Testis (tissue), 3 donors: ENCODE data around the gene GLS. TPM values are rescaled to one million over a fixed set of nuclear protein-coding genes. Genes with fewer than 3 reads are reported as not detected.
"Not testable (repeated sequence)": the region's sequence is repeated elsewhere in the genome, so short reads cannot be mapped to it uniquely, and the experiment has no call there.

ENCODE experiments used
- DNase-seq: peaks from one replicate; pipeline ENCODE4 v3.0.0-alpha.2; 2019
- H3K27ac ChIP-seq, 2 donors: fragments of 200-600 bp; sonication (generic); one replicate each; pipeline ENCODE4 v1.5.1; 2019
- H3K27me3 ChIP-seq: fragments of 200-600 bp; sonication (generic); one replicate; pipeline ENCODE4 v1.5.1; 2019
- H3K36me3 ChIP-seq: fragments of 200-600 bp; sonication (generic); one replicate; pipeline ENCODE4 v1.5.1; 2017; ENCODE audit warnings: low read depth; ENCODE audit errors: missing control alignments
- H3K4me1 ChIP-seq: fragments of 200-600 bp; sonication (generic); one replicate; pipeline ENCODE4 v1.5.1; 2019
- H3K4me3 ChIP-seq, 2 donors: fragments of 200-600 bp; sonication (generic); one replicate each; pipeline ENCODE4 v1.5.1; 2017 to 2019
- H3K9me3 ChIP-seq: fragments of 200-600 bp; sonication (generic); one replicate; pipeline ENCODE4 v1.5.1; 2017
- POLR2A ChIP-seq: fragments of 450-650 bp; IDR thresholded peaks from one replicate; pipeline ENCODE4 v1.6.1; 2017; ENCODE audit warnings: antibody characterized with exemption, mild to moderate bottlenecking, moderate library complexity
- WGBS, 2 donors: methylation state at CpG; one replicate each; pipeline ENCODE4 v1.1.5; 2018; 5-methylcytosine and 5-hydroxymethylcytosine counted together
- intact Hi-C: fragments of 100-400 bp; cut with DNase I; formaldehyde crosslinking; loops from one replicate; pipeline ENCODE4 v1.15.1; 2023; ENCODE audit warnings: low total_unique reads
- polyA plus RNA-seq: library from polyadenylated mRNA; stranded (reverse); fragments of 350-450 nt; fragmentation: Illumina TruSeq; extraction: RNeasy Lipid Tissue Mini Kit (QIAGEN cat#74804); gene quantifications from one replicate; pipeline ENCODE4 v1.2.3, GENCODE V29; 2014; ENCODE audit warnings: low read depth, low replicate concordance; ENCODE audit not compliant: insufficient read depth
- total RNA-seq, 2 donors: library from RNA; depleted of rRNA; stranded (reverse); fragments of >200 nt; gene quantifications; one replicate each; pipeline ENCODE4 v1.2.3, GENCODE V29; 2016
- TF ChIP-seq, protein P1 (sequence below), 3 experiments: fragments of 450-650 bp in 2 of 3; fragments of 200-600 bp in 1 of 3; sonication (generic) in 1 of 3; IDR thresholded peaks; one replicate each; pipeline ENCODE4 v1.5.1; 2016 to 2019; ENCODE audit warnings: antibody characterized with exemption in 3 of 3, mild to moderate bottlenecking in 2 of 3, moderate library complexity in 1 of 3

GLS gene
- total and polyA plus RNA-seq, 3 donors from 2014 or later, result 22.8 to 130 (median 77.7) TPM

- 77 to 81% methylated on average over 5 of the region's 5 CpGs for WGBS, 2 donors
- no peak overlapping the region for H3K27ac ChIP-seq
- no peaks in the 10 kb centered on the region for H3K9me3 ChIP-seq
- DNase-seq, result no peak
- H3K4me1 ChIP-seq, result no peaks in the 10 kb centered on the region
- H3K4me3 ChIP-seq, result no peak overlapping the region
- no peak for TF ChIP-seq POLR2A
- TF ChIP-seq, protein P1, sequence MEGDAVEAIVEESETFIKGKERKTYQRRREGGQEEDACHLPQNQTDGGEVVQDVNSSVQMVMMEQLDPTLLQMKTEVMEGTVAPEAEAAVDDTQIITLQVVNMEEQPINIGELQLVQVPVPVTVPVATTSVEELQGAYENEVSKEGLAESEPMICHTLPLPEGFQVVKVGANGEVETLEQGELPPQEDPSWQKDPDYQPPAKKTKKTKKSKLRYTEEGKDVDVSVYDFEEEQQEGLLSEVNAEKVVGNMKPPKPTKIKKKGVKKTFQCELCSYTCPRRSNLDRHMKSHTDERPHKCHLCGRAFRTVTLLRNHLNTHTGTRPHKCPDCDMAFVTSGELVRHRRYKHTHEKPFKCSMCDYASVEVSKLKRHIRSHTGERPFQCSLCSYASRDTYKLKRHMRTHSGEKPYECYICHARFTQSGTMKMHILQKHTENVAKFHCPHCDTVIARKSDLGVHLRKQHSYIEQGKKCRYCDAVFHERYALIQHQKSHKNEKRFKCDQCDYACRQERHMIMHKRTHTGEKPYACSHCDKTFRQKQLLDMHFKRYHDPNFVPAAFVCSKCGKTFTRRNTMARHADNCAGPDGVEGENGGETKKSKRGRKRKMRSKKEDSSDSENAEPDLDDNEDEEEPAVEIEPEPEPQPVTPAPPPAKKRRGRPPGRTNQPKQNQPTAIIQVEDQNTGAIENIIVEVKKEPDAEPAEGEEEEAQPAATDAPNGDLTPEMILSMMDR (IDR thresholded peaks at IDR 0.05), result no peak
- no peaks in the 10 kb centered on the region for H3K27me3 ChIP-seq
- H3K36me3 ChIP-seq, result no peaks in the 10 kb centered on the region
- intact Hi-C loops, result no loop called here
These were observed 19.5 kb upstream of the GLS start for GRCh38 chr2:190860985-190861680.

GRCh38 chr2:190862128-190862527 lies 18.5 kb upstream of the GLS start:
- DNase-seq, H3K4me3 ChIP-seq, H3K36me3 ChIP-seq, H3K9me3 ChIP-seq, H3K27me3 ChIP-seq, H3K27ac ChIP-seq, H3K4me1 ChIP-seq, intact Hi-C loops: not testable (repeated sequence)

GRCh38 chr2:190862571-190862991 lies 18.0 kb upstream of the GLS start:
- WGBS, 2 donors, result 76 to 95% methylated on average over 2 of the region's 2 CpGs
- no peak for TF ChIP-seq POLR2A
- TF ChIP-seq, protein P1 (IDR thresholded peaks at IDR 0.05), result no peak
- DNase-seq, result no peak
- no peaks in the 10 kb centered on the region for H3K36me3 ChIP-seq
- no peaks in the 10 kb centered on the region for H3K4me1 ChIP-seq
- no peak overlapping the region for H3K27ac ChIP-seq
- intact Hi-C loops, result no loop called here
- no peaks in the 10 kb centered on the region for H3K27me3 ChIP-seq
- no peak overlapping the region for H3K4me3 ChIP-seq
- H3K9me3 ChIP-seq, result no peaks in the 10 kb centered on the region

- 50 to 63% methylated on average over 3 of the region's 3 CpGs for WGBS, 2 donors
- intact Hi-C loops, result no loop called here
- no peaks in the 10 kb centered on the region for H3K4me1 ChIP-seq
- TF ChIP-seq POLR2A, result no peak
- TF ChIP-seq, protein P1 (IDR thresholded peaks at IDR 0.05), result no peak
- no peaks in the 10 kb centered on the region for H3K36me3 ChIP-seq
- H3K9me3 ChIP-seq, result no peaks in the 10 kb centered on the region
- H3K27me3 ChIP-seq, result no peaks in the 10 kb centered on the region
- no peak overlapping the region for H3K4me3 ChIP-seq
- no peak for DNase-seq
- H3K27ac ChIP-seq, result no peak overlapping the region
These were observed 16.7 kb upstream of the GLS start for GRCh38 chr2:190863946-190864345.

DNA sequence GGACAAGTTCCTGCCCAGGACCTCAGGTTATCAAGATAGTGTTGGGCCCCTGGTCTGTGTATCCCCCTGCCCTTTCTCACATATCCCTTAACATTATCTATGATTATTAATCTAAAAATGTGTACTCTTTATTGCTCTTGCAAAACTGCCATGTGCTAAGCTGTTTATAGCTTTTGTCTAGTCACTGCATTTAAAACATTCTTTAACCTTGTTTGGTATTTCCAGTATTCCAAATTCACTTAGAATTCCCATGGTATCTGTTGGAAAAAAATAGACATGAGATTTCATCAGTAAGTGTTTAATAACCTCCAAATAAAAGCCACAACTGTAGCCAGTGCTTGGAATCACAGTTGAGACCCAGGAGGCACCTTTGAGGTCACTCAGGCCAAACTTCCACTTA lies 16.2 kb upstream of the GLS start:
- no peak for TF ChIP-seq POLR2A
- TF ChIP-seq, protein P1 (IDR thresholded peaks at IDR 0.05), result no peak
- intact Hi-C loops, result no loop called here
- Histone ChIP-seq H3K4me3 (no peak overlapping the region), H3K27ac (no peak overlapping the region), H3K36me3 (no peaks in the 10 kb centered on the region), H3K27me3 (no peaks in the 10 kb centered on the region), H3K9me3 (no peaks in the 10 kb centered on the region), H3K4me1 (no peaks in the 10 kb centered on the region)
- no peak for DNase-seq
